ENCODE measurements around the gene POM121.
"Not testable (repeated sequence)": the region's sequence is repeated elsewhere in the genome, so short reads cannot be mapped to it uniquely, and the experiment has no call there.

The POM121 gene

GRCh38 chr7:72924733-72925545 is at the start of gene POM121:
POM121 (plus strand) TSS chr7:72925095; CDS start chr7:72925122, 27 bp downstream.
- TF ChIP-seq GATA3 (IDR thresholded peaks at IDR 0.05; ENCODE audit: low read depth, low read length) (no peak), GATA2 (IDR thresholded peaks at IDR 0.05; ENCODE audit: low read depth, low read length) (0 out of 2 replicates have a peak, but pooled peaks have one; percentile 26)

- TF ChIP-seq GATA2 (IDR thresholded peaks at IDR 0.05; ENCODE audit: low read depth, low read length) (no peak), GATA3 (IDR thresholded peaks at IDR 0.05; ENCODE audit: low read depth, low read length) (no peak)
Measured at GRCh38 chr7:72919256-72919775, 5.6 kb upstream of the POM121 start.

GRCh38 chr7:72924386-72924732 is 536 bp upstream of the POM121 start:
- TF ChIP-seq GATA2 (IDR thresholded peaks at IDR 0.05; ENCODE audit: low read depth, low read length) (no peak), GATA3 (IDR thresholded peaks at IDR 0.05; ENCODE audit: low read depth, low read length) (no peak)

GRCh38 chr7:72925546-72926120 is 738 bp downstream of the POM121 start:
- TF ChIP-seq GATA3 (IDR thresholded peaks at IDR 0.05; ENCODE audit: low read depth, low read length) (no peak), GATA2 (IDR thresholded peaks at IDR 0.05; ENCODE audit: low read depth, low read length) (no peak)

GRCh38 chr7:72968980-72969516 is 44.2 kb downstream of the POM121 start, which contains the start of gene TRIM74:
TRIM74 (minus strand) TSS chr7:72969466; CDS start chr7:72966157, 3,309 bp downstream.
- not testable (repeated sequence) for TF ChIP-seq GATA3, GATA2 (IDR thresholded peaks at IDR 0.05; ENCODE audit: low read depth, low read length)
